Measurements from ENCODE around the gene PEDS1. TPM values are rescaled to one million over a fixed set of nuclear protein-coding genes. Genes with fewer than 3 reads are reported as not detected.

The PEDS1 gene
- total and polyA plus RNA-seq, 2 of the 8 experiments (the other 6 are each of a cell fraction or from before 2014, with no cell fraction given): 28.9 to 75.9 TPM

DNA sequence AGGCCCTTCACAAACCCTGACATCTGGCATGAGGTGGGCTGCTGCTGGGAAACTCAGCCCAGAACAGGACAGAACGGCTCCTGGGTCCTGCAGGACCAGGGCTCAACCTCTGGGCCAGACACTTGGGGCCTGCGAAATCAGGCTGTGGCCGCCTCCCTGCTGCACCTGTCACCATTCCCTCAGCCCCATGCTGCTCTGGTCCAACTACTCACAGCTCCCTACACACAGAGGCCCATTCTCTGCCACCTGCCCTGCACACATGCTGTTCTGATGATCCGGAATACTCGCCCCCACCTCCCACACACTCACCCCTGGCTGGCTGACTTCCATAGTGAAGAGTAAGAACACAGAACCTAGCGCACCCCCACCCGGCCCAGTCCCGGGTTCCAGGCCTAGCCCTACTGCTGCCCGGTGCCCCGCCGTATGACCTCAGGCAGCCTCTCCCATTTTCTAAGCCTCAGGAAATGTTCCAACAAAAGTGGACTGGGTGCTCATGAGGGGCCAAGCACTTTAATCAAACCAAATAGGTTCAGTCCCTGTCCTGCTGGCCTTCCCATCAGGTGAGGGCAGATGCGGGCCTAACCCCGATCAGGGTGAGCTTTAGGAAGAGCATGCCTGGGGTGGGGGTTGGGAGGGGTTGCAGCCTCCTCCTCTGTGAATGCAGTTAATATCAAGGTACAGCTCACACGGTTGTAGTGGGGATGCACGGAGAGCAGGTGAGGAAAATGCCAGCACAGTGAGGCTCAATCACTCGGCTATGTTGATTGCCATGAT lies 3.9 kb downstream of the PEDS1 start:
- H3K9ac ChIP-seq (replicated peaks in 1 of 4; ENCODE audit: extremely low read depth in 1 of 4, low read depth in 3 of 4, low read length in 3 of 4): no peak overlapping the region
- H2BK15ac ChIP-seq (ENCODE audit: low read length): no peak overlapping the region
- no peak overlapping the region for H3K14ac ChIP-seq (ENCODE audit: insufficient read length)
- no peak overlapping the region for H3K27ac ChIP-seq (ENCODE audit: low read depth, low read length)
- no peak overlapping the region for H3K23ac ChIP-seq (ENCODE audit: insufficient read length)
- no peak overlapping the region for H3K4me2 ChIP-seq (ENCODE audit: insufficient read depth in 1 of 2, low read depth in 2 of 2, low read length in 2 of 2)
- H2BK20ac ChIP-seq (ENCODE audit: low read length): no peak overlapping the region
- H3K27me3 ChIP-seq (replicated peaks in 1 of 4; ENCODE audit: control insufficient read depth in 3 of 4, extremely low read depth in 1 of 4, insufficient read depth in 3 of 4, low read length in 3 of 4): peaks cover 0 to 3% (median under 1%) of the 10 kb centered on the region in 4 experiments; a peak in 1 of 7 replicates
- no peak overlapping the region for H3K18ac ChIP-seq (ENCODE audit: extremely low read depth, low read length)
- 0 out of 2 replicates have a peak overlapping the region, but pooled peaks have one; percentile 44 for H2BK5ac ChIP-seq (ENCODE audit: low read depth, low read length)
- no peak for DNase-seq (ENCODE audit: low read depth in 1 of 2, low spot score in 2 of 2)
- peaks cover 0 to 69% of the 10 kb centered on the region in 2 experiments; a peak in 2 of 4 replicates for H3K79me2 ChIP-seq (ENCODE audit: control insufficient read depth in 1 of 2, insufficient read depth in 2 of 2, low read length in 2 of 2)
- no peak overlapping the region for H4K5ac ChIP-seq (ENCODE audit: insufficient read length, low read depth, low read length)
- WGBS, 2 experiments (ENCODE audit: extremely low coverage in 1 of 2, insufficient coverage in 1 of 2, insufficient read length in 1 of 2, insufficient replicate concordance in 2 of 2, low coverage in 1 of 2, low lambda C conversion rate in 2 of 2, missing lambda C conversion rate in 1 of 2): 94% methylated on average over 16 of the region's 16 CpGs; no CpG with 5 or more reads in 1 of the 2 experiments
- no peak overlapping the region for H2BK120ac ChIP-seq (replicated peaks; ENCODE audit: low read depth, low read length)
- H3K79me1 ChIP-seq (ENCODE audit: low read depth, low read length): peaks cover 27% of the 10 kb centered on the region
- peaks cover 11% of the 10 kb centered on the region; the same call in 1 of the 2 replicates for H3K23me2 ChIP-seq (ENCODE audit: low read depth, low read length)
- no peaks in the 10 kb centered on the region for H3K9me3 ChIP-seq (ENCODE audit: insufficient read depth in 2 of 2, low read depth in 1 of 2, low read length in 1 of 2)
- no peak overlapping the region for H3K4ac ChIP-seq (replicated peaks; ENCODE audit: insufficient read length, low read depth, low read length)
- no peak overlapping the region for H4K91ac ChIP-seq (replicated peaks; ENCODE audit: insufficient read length, low read length)
- H4K8ac ChIP-seq (ENCODE audit: extremely low read depth, insufficient read depth, low read length): no peak overlapping the region
- H3K4me1 ChIP-seq (replicated peaks in 1 of 4; ENCODE audit: control insufficient read depth in 3 of 4, insufficient read depth in 4 of 4, low read length in 3 of 4): peaks cover 12 to 36% (median 21%) of the 10 kb centered on the region in 4 experiments
- POLR2A ChIA-PET (ENCODE audit: partially characterized antibody): interaction anchor here (0.7 to 2.1 kb wide), 5 partner anchors 17 to 103 kb away, joined by 3 to 6 read pairs (median 3); no protein-coding TSS in a partner anchor
- no peak overlapping the region for H2BK12ac ChIP-seq (ENCODE audit: low read depth, low read length)
- FAIRE-seq: no peak
- no peak overlapping the region for H3K56ac ChIP-seq (replicated peaks; ENCODE audit: insufficient read length, low read depth, low read length)
- peaks cover 7 to 24% of the 10 kb centered on the region in 2 experiments for H4K20me1 ChIP-seq (replicated peaks in 1 of 2; ENCODE audit: control insufficient read depth in 1 of 2, insufficient read depth in 2 of 2, low read length in 2 of 2)
- no peak overlapping the region for H3K4me3 ChIP-seq (ENCODE audit: extremely low read depth in 1 of 4, insufficient read depth in 2 of 4, low read depth in 3 of 4, low read length in 4 of 4)
- H2AK5ac ChIP-seq (ENCODE audit: low read depth, low read length): no peak overlapping the region; the same call in 1 of the 2 replicates
- CTCF ChIA-PET (ENCODE audit: partially characterized antibody): interaction anchor here (0.6 to 8.5 kb wide), 11 partner anchors 15 to 827 kb away, joined by 3 to 141 read pairs (median 6); no protein-coding TSS in a partner anchor
- no peak overlapping the region for H2AFZ ChIP-seq (ENCODE audit: low read length)
- H3K36me3 ChIP-seq (ENCODE audit: control insufficient read depth in 2 of 4, insufficient read depth in 4 of 4, low read length in 3 of 4): peaks cover 0 to 13% (median 0%) of the 10 kb centered on the region in 4 experiments; a peak in 2 of 8 replicates
- no peak for TF ChIP-seq SIN3A (conservative IDR thresholded peaks at IDR 0.05 in 1 of 2, IDR thresholded peaks at IDR 0.05 in 1 of 2; ENCODE audit: low read depth in 1 of 2, low read length in 2 of 2)
- TF ChIP-seq TEAD4 (IDR thresholded peaks at IDR 0.05; ENCODE audit: low read depth, low read length): no peak
- TF ChIP-seq, protein P1, sequence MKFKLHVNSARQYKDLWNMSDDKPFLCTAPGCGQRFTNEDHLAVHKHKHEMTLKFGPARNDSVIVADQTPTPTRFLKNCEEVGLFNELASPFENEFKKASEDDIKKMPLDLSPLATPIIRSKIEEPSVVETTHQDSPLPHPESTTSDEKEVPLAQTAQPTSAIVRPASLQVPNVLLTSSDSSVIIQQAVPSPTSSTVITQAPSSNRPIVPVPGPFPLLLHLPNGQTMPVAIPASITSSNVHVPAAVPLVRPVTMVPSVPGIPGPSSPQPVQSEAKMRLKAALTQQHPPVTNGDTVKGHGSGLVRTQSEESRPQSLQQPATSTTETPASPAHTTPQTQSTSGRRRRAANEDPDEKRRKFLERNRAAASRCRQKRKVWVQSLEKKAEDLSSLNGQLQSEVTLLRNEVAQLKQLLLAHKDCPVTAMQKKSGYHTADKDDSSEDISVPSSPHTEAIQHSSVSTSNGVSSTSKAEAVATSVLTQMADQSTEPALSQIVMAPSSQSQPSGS (IDR thresholded peaks at IDR 0.05; ENCODE audit: low read length): no peak
- TF ChIP-seq TAF1 (IDR thresholded peaks at IDR 0.05; ENCODE audit: low read depth, low read length): no peak
- no peak for TF ChIP-seq RBBP5 (IDR thresholded peaks at IDR 0.05; ENCODE audit: borderline replicate concordance, low read depth, low read length)
- no peak for TF ChIP-seq NRF1 (IDR thresholded peaks at IDR 0.05; ENCODE audit: low read depth, low read length)
- no peak for TF ChIP-seq POLR2AphosphoS5 (IDR thresholded peaks at IDR 0.05; ENCODE audit: low read depth, low read length)
- no peak for TF ChIP-seq TBP (IDR thresholded peaks at IDR 0.05; ENCODE audit: low read depth, low read length)
- no peak for TF ChIP-seq RNF2 (IDR thresholded peaks at IDR 0.05; ENCODE audit: borderline replicate concordance, low read depth, low read length, missing control alignments, poor library complexity, severe bottlenecking)
